ENCODE data around the gene KIF5C.

Gene KIF5C

DNA sequence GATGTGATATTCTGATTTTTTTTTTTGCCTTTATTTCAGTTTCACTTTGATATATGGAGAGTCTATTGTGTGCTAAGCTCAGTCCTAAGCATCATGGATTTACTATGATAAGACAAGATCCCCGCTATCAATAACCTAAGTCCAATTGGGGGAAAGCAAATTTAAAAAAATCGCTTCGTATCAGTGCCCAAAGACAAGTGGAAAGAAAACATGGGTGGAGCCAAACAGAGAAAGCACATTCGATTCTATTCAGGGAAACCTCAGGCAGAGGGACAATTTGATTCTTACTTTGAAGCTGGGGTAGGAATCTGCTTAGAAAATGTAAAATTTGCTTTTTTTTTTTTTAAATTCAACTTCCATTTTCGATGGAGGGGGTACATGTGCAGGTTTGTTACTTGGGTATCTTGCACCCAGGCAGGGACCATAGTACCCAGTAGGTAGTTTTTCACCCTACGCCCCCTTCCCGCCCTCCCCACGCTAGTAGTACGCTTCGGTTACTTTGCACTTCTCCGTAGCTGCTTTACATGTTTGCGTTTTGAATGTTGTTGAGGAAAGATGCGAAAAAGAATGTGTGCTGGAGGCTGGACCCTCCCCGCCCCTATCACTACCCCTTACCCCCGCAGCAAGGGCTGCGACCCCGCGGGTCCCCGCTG, 12.4 kb downstream of the KIF5C start:
- H3K27ac ChIP-seq (ENCODE audit: low read length): no peak overlapping the region
- H3K4me1 ChIP-seq (ENCODE audit: control insufficient read depth in 1 of 2, insufficient read depth in 2 of 2, low read length in 2 of 2): peaks cover 0 to 7% of the 10 kb centered on the region in 2 donors
- peak overlapping the region; percentile 65 to 73 for H3K4me3 ChIP-seq (ENCODE audit: low read depth in 1 of 2, low read length in 2 of 2)
- H3K27me3 ChIP-seq (ENCODE audit: low read depth, low read length): peaks cover 14% of the 10 kb centered on the region
- H3K9me3 ChIP-seq (ENCODE audit: control insufficient read depth in 1 of 2, low read length in 2 of 2): peaks cover 0 to 2% of the 10 kb centered on the region in 2 donors
- H3K36me3 ChIP-seq (ENCODE audit: control insufficient read depth in 1 of 2, insufficient read depth in 2 of 2, low read length in 2 of 2): no peaks in the 10 kb centered on the region

DNA sequence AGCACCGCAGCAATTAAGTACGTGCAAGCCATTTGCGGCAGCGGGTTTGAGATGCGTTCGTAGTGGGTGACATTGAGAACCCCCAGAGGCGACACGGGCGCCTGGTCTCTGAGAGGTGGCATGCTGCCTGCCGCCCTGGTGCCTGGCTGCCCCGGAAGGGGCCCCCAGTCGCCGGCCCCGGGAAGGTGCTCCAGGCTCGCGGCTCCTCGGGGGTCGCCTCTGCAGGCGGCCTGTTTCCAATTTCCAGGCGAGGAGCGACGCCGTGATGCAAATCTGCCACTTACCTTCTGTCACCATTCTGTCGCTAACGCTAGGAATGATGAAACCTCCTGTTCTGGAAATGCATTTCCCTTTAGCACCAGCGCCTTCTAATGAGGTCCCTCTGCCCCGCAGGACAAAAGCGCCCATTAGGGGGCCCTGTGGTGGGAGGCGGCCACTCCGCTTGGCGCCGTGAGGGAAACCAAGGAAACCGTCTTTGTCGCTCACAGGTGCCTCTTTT, 13.0 kb downstream of the KIF5C start:
- H3K4me3 ChIP-seq (ENCODE audit: low read depth in 1 of 2, low read length in 2 of 2): peak overlapping the region; percentile 65 to 73

DNA sequence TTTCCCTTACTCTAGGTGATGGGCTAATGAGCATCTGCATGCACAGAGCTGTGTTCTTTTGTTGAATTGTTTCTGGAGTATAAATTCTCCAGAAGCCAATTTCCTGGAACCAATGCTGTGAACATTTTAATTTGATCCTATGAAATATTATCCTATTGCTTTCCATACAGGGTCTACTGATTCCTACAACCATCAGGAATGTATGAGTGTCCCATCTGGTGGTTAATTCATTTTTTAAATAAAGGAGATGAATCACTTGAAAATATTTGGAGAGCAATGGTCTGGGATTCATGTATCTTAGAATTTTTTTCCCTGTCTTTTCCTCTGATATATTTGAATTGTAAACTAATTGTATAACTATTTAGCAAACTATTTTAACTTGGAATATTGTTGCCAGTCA, 14.0 kb downstream of the KIF5C start:
- Histone ChIP-seq H3K4me1 (ENCODE audit: control insufficient read depth in 1 of 2, insufficient read depth in 2 of 2, low read length in 2 of 2) (peaks cover 0 to 7% of the 10 kb centered on the region in 2 donors), H3K27me3 (ENCODE audit: low read depth, low read length) (peaks cover 14% of the 10 kb centered on the region), H3K27ac (ENCODE audit: low read length) (no peak overlapping the region), H3K9me3 (ENCODE audit: control insufficient read depth in 1 of 2, low read length in 2 of 2) (peaks cover 0 to 9% of the 10 kb centered on the region in 2 donors), H3K4me3 (ENCODE audit: low read depth in 1 of 2, low read length in 2 of 2) (no peak overlapping the region), H3K36me3 (ENCODE audit: control insufficient read depth in 1 of 2, insufficient read depth in 2 of 2, low read length in 2 of 2) (no peaks in the 10 kb centered on the region)

More for the DNA sequence above, 13.0 kb downstream of the KIF5C start:
- Histone ChIP-seq H3K27me3 (ENCODE audit: low read depth, low read length) (peaks cover 14% of the 10 kb centered on the region), H3K9me3 (ENCODE audit: control insufficient read depth in 1 of 2, low read length in 2 of 2) (peaks cover 0 to 5% of the 10 kb centered on the region in 2 donors), H3K36me3 (ENCODE audit: control insufficient read depth in 1 of 2, insufficient read depth in 2 of 2, low read length in 2 of 2) (no peaks in the 10 kb centered on the region), H3K4me1 (ENCODE audit: control insufficient read depth in 1 of 2, insufficient read depth in 2 of 2, low read length in 2 of 2) (peaks cover 0 to 7% of the 10 kb centered on the region in 2 donors), H3K27ac (ENCODE audit: low read length) (no peak overlapping the region)

DNA sequence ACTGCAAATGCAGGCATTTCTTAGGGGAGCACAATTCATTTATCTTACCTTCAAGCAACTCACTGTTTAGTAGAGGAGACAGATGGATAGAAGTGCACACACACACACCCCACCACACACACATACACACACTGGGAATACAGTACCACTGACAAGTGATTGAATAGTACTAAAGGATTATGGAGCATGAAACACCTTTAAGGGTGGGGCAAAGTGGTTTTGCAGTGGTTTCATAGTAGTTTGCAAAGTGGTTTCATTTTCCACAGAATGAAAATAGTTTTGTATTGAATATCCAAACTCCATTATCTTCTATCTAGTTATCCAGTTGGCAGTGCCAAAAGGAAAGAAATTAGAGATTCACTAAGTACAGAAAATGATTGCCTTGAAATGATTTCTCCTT, 18.9 kb downstream of the KIF5C start:
- Histone ChIP-seq H3K36me3 (ENCODE audit: control insufficient read depth in 1 of 2, insufficient read depth in 2 of 2, low read length in 2 of 2) (no peaks in the 10 kb centered on the region), H3K27ac (ENCODE audit: low read length) (no peak overlapping the region), H3K4me3 (ENCODE audit: low read depth in 1 of 2, low read length in 2 of 2) (no peak overlapping the region), H3K9me3 (ENCODE audit: control insufficient read depth in 1 of 2, low read length in 2 of 2) (peaks cover 0 to 9% of the 10 kb centered on the region in 2 donors), H3K4me1 (ENCODE audit: control insufficient read depth in 1 of 2, insufficient read depth in 2 of 2, low read length in 2 of 2) (no peaks in the 10 kb centered on the region), H3K27me3 (ENCODE audit: low read depth, low read length) (peaks cover 5% of the 10 kb centered on the region)

DNA sequence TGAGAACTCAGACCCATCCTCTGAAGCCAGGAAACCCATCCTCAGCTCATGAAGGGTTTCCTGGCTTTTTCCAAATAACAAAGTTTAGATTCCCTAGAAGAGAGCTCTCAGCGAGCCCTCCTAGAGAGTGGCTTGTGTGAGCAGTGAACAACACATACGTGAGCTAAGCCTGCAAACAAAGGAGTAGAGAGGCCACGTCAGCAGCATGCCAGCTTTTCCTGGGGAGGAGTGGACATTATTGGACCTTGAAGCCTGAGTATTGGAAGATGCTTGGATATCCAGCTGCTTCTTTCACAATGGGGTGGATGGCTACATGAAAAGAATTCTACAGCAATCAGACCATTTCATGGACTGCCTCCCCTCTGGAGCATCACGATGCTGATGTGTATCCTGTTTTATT, 21.1 kb downstream of the KIF5C start:
- no peaks in the 10 kb centered on the region for H3K27me3 ChIP-seq (ENCODE audit: low read depth, low read length)
- no peak overlapping the region for H3K27ac ChIP-seq (ENCODE audit: low read length)
- H3K9me3 ChIP-seq (ENCODE audit: control insufficient read depth in 1 of 2, low read length in 2 of 2): peaks cover 0 to 9% of the 10 kb centered on the region in 2 donors
- H3K4me3 ChIP-seq (ENCODE audit: low read depth in 1 of 2, low read length in 2 of 2): no peak overlapping the region
- no peaks in the 10 kb centered on the region for H3K4me1 ChIP-seq (ENCODE audit: control insufficient read depth in 1 of 2, insufficient read depth in 2 of 2, low read length in 2 of 2)
- H3K36me3 ChIP-seq (ENCODE audit: control insufficient read depth in 1 of 2, insufficient read depth in 2 of 2, low read length in 2 of 2): no peaks in the 10 kb centered on the region

DNA sequence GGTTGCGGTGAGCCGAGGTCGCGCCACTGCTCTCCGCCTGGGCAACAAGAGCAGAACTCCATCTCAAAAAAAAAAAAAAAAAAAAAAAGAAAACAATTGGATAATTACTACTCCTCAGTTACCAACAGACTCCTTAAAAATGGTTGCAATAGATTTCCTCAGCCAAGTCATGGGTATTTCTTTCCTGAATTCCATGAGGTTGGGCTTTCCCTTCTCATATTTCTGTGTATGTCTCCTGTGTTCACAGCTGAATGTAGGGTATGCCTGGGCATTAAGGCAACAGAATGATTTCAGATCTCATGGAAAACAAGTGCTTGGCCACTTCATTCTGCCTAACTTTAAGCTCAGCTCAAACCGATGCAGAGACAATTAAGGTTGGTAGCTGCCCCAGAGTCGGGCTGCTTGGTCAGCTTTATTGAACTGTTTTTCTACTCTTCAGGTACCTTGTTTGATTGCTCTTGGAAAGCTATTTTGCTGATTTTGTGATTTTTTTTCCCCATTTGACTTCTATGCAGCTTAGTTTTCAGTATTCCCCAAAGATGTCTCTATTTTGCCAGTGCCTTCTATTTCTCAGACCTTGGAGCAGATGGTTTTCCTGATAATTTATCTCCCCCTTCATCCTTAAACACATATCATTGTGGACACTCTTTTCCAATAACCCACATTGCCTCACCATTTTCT, 24.8 kb downstream of the KIF5C start:
- Histone ChIP-seq H3K4me1 (ENCODE audit: control insufficient read depth in 1 of 2, insufficient read depth in 2 of 2, low read length in 2 of 2) (no peaks in the 10 kb centered on the region), H3K36me3 (ENCODE audit: control insufficient read depth in 1 of 2, insufficient read depth in 2 of 2, low read length in 2 of 2) (no peaks in the 10 kb centered on the region), H3K27ac (ENCODE audit: low read length) (no peak overlapping the region), H3K9me3 (ENCODE audit: control insufficient read depth in 1 of 2, low read length in 2 of 2) (no peaks in the 10 kb centered on the region), H3K27me3 (ENCODE audit: low read depth, low read length) (no peaks in the 10 kb centered on the region), H3K4me3 (ENCODE audit: low read depth in 1 of 2, low read length in 2 of 2) (no peak overlapping the region)

- no peak overlapping the region for H3K27ac ChIP-seq (ENCODE audit: low read length)
- no peak overlapping the region for H3K4me3 ChIP-seq (ENCODE audit: low read depth in 1 of 2, low read length in 2 of 2)
- no peaks in the 10 kb centered on the region for H3K27me3 ChIP-seq (ENCODE audit: low read depth, low read length)
- no peaks in the 10 kb centered on the region for H3K36me3 ChIP-seq (ENCODE audit: control insufficient read depth in 1 of 2, insufficient read depth in 2 of 2, low read length in 2 of 2)
- no peaks in the 10 kb centered on the region for H3K4me1 ChIP-seq (ENCODE audit: control insufficient read depth in 1 of 2, insufficient read depth in 2 of 2, low read length in 2 of 2)
- no peaks in the 10 kb centered on the region for H3K9me3 ChIP-seq (ENCODE audit: control insufficient read depth in 1 of 2, low read length in 2 of 2)
These were observed 25.4 kb downstream of the KIF5C start for GRCh38 chr2:148900350-148900837.

- no peaks in the 10 kb centered on the region for H3K27me3 ChIP-seq (ENCODE audit: low read depth, low read length)
- no peak overlapping the region for H3K4me3 ChIP-seq (ENCODE audit: low read depth in 1 of 2, low read length in 2 of 2)
- no peaks in the 10 kb centered on the region for H3K9me3 ChIP-seq (ENCODE audit: control insufficient read depth in 1 of 2, low read length in 2 of 2)
- H3K4me1 ChIP-seq (ENCODE audit: control insufficient read depth in 1 of 2, insufficient read depth in 2 of 2, low read length in 2 of 2): no peaks in the 10 kb centered on the region
- H3K27ac ChIP-seq (ENCODE audit: low read length): no peak overlapping the region
- no peaks in the 10 kb centered on the region for H3K36me3 ChIP-seq (ENCODE audit: control insufficient read depth in 1 of 2, insufficient read depth in 2 of 2, low read length in 2 of 2)
These were observed 26.1 kb downstream of the KIF5C start for GRCh38 chr2:148901142-148901541.

DNA sequence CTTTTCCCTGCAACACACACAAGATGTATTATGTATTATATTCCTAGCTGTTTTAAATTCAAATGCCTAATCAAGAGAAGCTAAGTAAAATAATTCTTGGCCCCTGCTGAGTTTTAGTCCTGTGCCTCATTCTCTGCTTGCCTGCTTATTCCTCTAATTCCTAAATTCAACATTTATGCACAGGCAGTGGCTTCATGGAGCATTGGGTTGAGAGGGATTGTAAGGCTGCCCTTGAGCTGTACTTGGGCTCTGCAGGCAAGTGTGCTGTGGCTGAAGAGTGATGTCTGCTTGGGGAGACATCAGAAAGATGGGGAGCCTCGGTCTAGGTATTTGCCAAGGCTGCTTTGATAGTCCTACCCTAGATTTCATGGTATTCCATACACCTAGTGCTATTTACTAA, 27.8 kb downstream of the KIF5C start:
- Histone ChIP-seq H3K27ac (ENCODE audit: low read length) (no peak overlapping the region), H3K9me3 (ENCODE audit: control insufficient read depth in 1 of 2, low read length in 2 of 2) (no peaks in the 10 kb centered on the region), H3K4me1 (ENCODE audit: control insufficient read depth in 1 of 2, insufficient read depth in 2 of 2, low read length in 2 of 2) (no peaks in the 10 kb centered on the region), H3K36me3 (ENCODE audit: control insufficient read depth in 1 of 2, insufficient read depth in 2 of 2, low read length in 2 of 2) (no peaks in the 10 kb centered on the region), H3K27me3 (ENCODE audit: low read depth, low read length) (no peaks in the 10 kb centered on the region), H3K4me3 (ENCODE audit: low read depth in 1 of 2, low read length in 2 of 2) (no peak overlapping the region)

GRCh38 chr2:148903294-148903693, 28.3 kb downstream of the KIF5C start:
- no peaks in the 10 kb centered on the region for H3K9me3 ChIP-seq (ENCODE audit: control insufficient read depth in 1 of 2, low read length in 2 of 2)
- H3K4me3 ChIP-seq (ENCODE audit: low read depth in 1 of 2, low read length in 2 of 2): no peak overlapping the region
- H3K4me1 ChIP-seq (ENCODE audit: control insufficient read depth in 1 of 2, insufficient read depth in 2 of 2, low read length in 2 of 2): no peaks in the 10 kb centered on the region
- no peak overlapping the region for H3K27ac ChIP-seq (ENCODE audit: low read length)
- H3K36me3 ChIP-seq (ENCODE audit: control insufficient read depth in 1 of 2, insufficient read depth in 2 of 2, low read length in 2 of 2): no peaks in the 10 kb centered on the region
- no peaks in the 10 kb centered on the region for H3K27me3 ChIP-seq (ENCODE audit: low read depth, low read length)

DNA sequence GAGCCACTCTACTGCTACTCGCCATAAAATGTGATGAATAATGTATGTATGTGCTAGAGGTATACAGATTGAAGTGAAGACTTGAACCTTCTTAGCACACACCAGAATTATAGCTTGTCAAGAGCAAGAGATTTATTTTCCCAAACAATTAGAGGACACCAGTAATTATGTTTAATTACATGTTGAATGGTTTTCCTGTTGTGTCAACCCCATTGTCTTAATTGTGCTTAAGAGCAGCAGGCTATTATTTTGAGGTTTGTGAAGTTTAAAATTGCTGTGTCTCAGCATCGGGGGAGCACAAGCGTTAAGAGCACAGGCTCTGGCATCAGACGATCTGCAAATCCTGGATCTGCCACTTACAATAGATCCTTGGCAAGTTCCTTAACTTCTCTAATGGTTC, 29.0 kb downstream of the KIF5C start:
- H3K27ac ChIP-seq (ENCODE audit: low read length): no peak overlapping the region
- H3K27me3 ChIP-seq (ENCODE audit: low read depth, low read length): no peaks in the 10 kb centered on the region
- no peak overlapping the region for H3K4me3 ChIP-seq (ENCODE audit: low read depth in 1 of 2, low read length in 2 of 2)
- H3K4me1 ChIP-seq (ENCODE audit: control insufficient read depth in 1 of 2, insufficient read depth in 2 of 2, low read length in 2 of 2): no peaks in the 10 kb centered on the region
- H3K36me3 ChIP-seq (ENCODE audit: control insufficient read depth in 1 of 2, insufficient read depth in 2 of 2, low read length in 2 of 2): no peaks in the 10 kb centered on the region
- H3K9me3 ChIP-seq (ENCODE audit: control insufficient read depth in 1 of 2, low read length in 2 of 2): no peaks in the 10 kb centered on the region

Data from muscle layer of duodenum (tissue), 2 donors.